ENCODE measurements around the gene ARHGAP22. TPM values are rescaled to one million over a fixed set of nuclear protein-coding genes. Genes with fewer than 3 reads are reported as not detected.
A peak's percentile ranks its signal among the peaks of the same experiment; 100 is the strongest.

ARHGAP22 gene
- total RNA-seq, 1 donor from 2014 or later = 2.0 TPM

DNA sequence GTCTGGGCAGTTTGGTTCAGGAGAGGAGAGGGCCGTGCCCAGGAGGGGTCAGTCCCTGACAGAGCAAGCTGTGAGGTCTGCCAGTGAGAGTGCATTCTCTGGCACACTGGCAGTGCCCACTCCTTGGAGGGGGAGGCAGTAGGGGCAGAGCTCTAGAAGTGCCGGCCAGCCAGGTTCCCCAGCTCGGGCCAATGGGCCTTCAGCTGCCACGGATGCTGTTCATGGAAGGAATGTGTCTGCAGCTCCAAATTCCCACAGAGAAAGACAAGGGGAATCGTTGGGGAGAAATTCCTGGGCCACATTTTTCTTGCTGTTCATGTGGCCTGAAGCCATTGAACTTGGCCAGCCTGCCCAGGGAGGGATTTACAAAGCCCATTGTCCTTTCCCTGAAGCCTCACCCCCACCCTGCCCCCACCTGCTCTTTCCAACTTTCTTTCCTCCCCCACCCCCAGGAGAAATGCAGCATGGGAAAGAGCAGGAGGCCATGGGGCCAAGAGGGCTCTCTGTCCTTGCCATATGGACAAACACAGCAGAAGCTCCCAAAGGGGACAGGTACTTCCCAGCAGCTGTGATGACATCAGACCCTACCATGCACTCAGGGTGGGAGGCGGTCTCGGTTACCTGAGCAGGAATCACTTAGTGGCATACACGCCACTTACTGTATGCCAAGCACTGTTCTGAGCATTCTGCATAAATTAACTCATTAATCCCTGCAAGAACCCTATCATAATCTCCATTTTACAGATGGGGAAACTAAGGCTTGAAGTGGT, 70.7 kb downstream of the ARHGAP22 start:
- no peaks in the 10 kb centered on the region for H3K4me1 ChIP-seq
- TF ChIP-seq, protein P1, sequence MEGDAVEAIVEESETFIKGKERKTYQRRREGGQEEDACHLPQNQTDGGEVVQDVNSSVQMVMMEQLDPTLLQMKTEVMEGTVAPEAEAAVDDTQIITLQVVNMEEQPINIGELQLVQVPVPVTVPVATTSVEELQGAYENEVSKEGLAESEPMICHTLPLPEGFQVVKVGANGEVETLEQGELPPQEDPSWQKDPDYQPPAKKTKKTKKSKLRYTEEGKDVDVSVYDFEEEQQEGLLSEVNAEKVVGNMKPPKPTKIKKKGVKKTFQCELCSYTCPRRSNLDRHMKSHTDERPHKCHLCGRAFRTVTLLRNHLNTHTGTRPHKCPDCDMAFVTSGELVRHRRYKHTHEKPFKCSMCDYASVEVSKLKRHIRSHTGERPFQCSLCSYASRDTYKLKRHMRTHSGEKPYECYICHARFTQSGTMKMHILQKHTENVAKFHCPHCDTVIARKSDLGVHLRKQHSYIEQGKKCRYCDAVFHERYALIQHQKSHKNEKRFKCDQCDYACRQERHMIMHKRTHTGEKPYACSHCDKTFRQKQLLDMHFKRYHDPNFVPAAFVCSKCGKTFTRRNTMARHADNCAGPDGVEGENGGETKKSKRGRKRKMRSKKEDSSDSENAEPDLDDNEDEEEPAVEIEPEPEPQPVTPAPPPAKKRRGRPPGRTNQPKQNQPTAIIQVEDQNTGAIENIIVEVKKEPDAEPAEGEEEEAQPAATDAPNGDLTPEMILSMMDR (IDR thresholded peaks at IDR 0.05) = no peak
- H3K9me3 ChIP-seq = no peaks in the 10 kb centered on the region
- no peak overlapping the region for H3K27ac ChIP-seq
- peak in 1 of 2 donors; percentile 38 for DNase-seq (ENCODE audit: low spot score in 2 of 2)
- intact Hi-C loops (cut with DNase I) = no loop called here
- no peaks in the 10 kb centered on the region for H3K27me3 ChIP-seq
- H3K4me3 ChIP-seq = no peak overlapping the region
- no peaks in the 10 kb centered on the region for H3K36me3 ChIP-seq

- Histone ChIP-seq H3K9me3 (no peaks in the 10 kb centered on the region), H3K36me3 (no peaks in the 10 kb centered on the region), H3K27me3 (no peaks in the 10 kb centered on the region), H3K27ac (no peak overlapping the region), H3K4me1 (no peaks in the 10 kb centered on the region), H3K4me3 (no peak overlapping the region)
- intact Hi-C loops (cut with DNase I) = no loop called here
- peak in 1 of 2 donors; percentile 11 for DNase-seq (ENCODE audit: low spot score in 2 of 2)
- TF ChIP-seq, protein P1 (IDR thresholded peaks at IDR 0.05) = no peak
Measured at GRCh38 chr10:48533540-48533939, 71.3 kb downstream of the ARHGAP22 start.

DNA sequence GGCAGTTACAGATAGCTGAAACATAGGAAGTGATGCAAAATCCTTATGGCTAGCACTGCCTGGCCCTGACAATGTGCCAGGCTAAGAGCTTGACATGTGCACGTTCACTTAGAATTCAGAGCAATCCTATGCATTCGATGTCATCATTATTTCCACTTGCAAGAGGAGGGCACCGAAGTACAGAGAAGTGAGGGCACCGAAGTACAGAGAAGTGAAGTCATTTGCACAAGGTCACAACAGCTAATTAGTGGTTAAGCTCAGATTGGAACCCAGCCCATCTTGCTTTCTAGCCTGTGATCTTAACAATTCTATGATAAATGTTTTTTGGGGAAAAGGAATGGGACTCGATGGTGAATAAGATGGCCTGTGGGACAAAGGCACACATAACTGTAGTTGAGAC, 73.4 kb downstream of the ARHGAP22 start:
- intact Hi-C loops (cut with DNase I) = no loop called here
- no peaks in the 10 kb centered on the region for H3K9me3 ChIP-seq
- H3K36me3 ChIP-seq = no peaks in the 10 kb centered on the region
- TF ChIP-seq, protein P1 (IDR thresholded peaks at IDR 0.05) = no peak
- DNase-seq (ENCODE audit: low spot score in 2 of 2) = no peak
- peaks cover 0 to 5% of the 10 kb centered on the region in 2 donors for H3K4me1 ChIP-seq
- no peaks in the 10 kb centered on the region for H3K27me3 ChIP-seq
- no peak overlapping the region for H3K27ac ChIP-seq
- H3K4me3 ChIP-seq = no peak overlapping the region

DNA sequence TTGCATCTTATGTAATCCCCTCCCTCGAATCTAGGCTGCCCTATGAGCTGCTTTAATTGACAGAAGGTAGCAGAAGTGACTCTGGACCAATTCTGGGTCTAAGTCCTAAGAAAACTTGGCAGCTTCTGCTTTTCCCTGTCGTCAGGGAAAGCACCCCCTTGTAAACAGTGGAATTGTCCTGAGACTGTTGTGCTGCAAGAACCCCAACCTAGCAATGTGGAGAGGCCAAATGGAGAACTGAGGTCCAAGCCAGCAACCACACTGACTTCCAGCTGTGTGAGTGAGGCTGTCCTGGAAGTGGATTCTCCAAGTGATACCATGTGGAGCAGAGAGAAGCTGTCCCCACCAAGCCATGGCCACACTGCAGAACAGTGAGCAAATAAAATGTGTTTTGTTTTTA, 75.5 kb downstream of the ARHGAP22 start:
- intact Hi-C loops (cut with DNase I) = loop anchor here (10.0 kb wide), 1 partner anchor 125 kb away; no protein-coding TSS in a partner anchor
- DNase-seq (ENCODE audit: low spot score in 2 of 2) = peak in 1 of 2 donors; percentile 60
- no peaks in the 10 kb centered on the region for H3K27me3 ChIP-seq

GRCh38 chr10:48527756-48528155, 77.1 kb downstream of the ARHGAP22 start:
- Histone ChIP-seq H3K4me3 (no peak overlapping the region), H3K27ac (no peak overlapping the region), H3K9me3 (no peaks in the 10 kb centered on the region), H3K4me1 (peaks cover 0 to 13% of the 10 kb centered on the region in 2 donors), H3K36me3 (no peaks in the 10 kb centered on the region), H3K27me3 (no peaks in the 10 kb centered on the region)
- DNase-seq (ENCODE audit: low spot score in 2 of 2) = peak in 1 of 2 donors; percentile 43
- TF ChIP-seq, protein P1 (IDR thresholded peaks at IDR 0.05) = no peak
- intact Hi-C loops (cut with DNase I) = loop anchor here (10.0 kb wide), 1 partner anchor 127 kb away; no protein-coding TSS in a partner anchor

More for the DNA sequence above, 75.5 kb downstream of the ARHGAP22 start:
- no peaks in the 10 kb centered on the region for H3K9me3 ChIP-seq
- peaks cover 0 to 8% of the 10 kb centered on the region in 2 donors for H3K4me1 ChIP-seq
- no peak overlapping the region for H3K4me3 ChIP-seq
- TF ChIP-seq, protein P1 (IDR thresholded peaks at IDR 0.05) = no peak
- no peaks in the 10 kb centered on the region for H3K36me3 ChIP-seq
- H3K27ac ChIP-seq = no peak overlapping the region

Measured in ascending aorta (tissue), 2 donors.